ENCODE measurements around the gene MAGEB16.

GRCh38 chrX:35809781-35810180 lies 11.6 kb downstream of the MAGEB16 start:
- no peak for TF ChIP-seq CTCF (conservative IDR thresholded peaks at IDR 0.05)
- no peak for TF ChIP-seq EZH2 (IDR thresholded peaks at IDR 0.05; ENCODE audit: low read depth)
